Hindlimb muscle (tissue), 1 donor: ENCODE measurements around the gene ASIC5. TPM values are rescaled to one million over a fixed set of nuclear protein-coding genes. Genes with fewer than 3 reads are reported as not detected.
"Not testable (repeated sequence)": the region's sequence is repeated elsewhere in the genome, so short reads cannot be mapped to it uniquely, and the experiment has no call there.

Experiments
- DNase-seq: peaks from one replicate; pipeline ENCODE4 v3.0.0-alpha.2; 2013
- polyA plus RNA-seq: library from polyadenylated mRNA; unstranded; fragments of 120-200 nt; gene quantifications from one replicate; pipeline ENCODE4 v1.2.1, GENCODE V29; 2013; ENCODE audit not compliant: insufficient read length

The ASIC5 gene
- polyA plus RNA-seq, 1 donor: not detected

GRCh38 chr4:155799794-155800123, 66.3 kb downstream of the ASIC5 start:
- DNase-seq: no peak

- DNase-seq: no peak
Measured at GRCh38 chr4:155799116-155799793, 66.8 kb downstream of the ASIC5 start.

GRCh38 chr4:155797581-155797980, 68.5 kb downstream of the ASIC5 start:
- DNase-seq: not testable (repeated sequence)

- DNase-seq: no peak
Measured at GRCh38 chr4:155795991-155796390, 70.1 kb downstream of the ASIC5 start.

- DNase-seq: no peak
Measured at GRCh38 chr4:155794589-155795236, 71.4 kb downstream of the ASIC5 start.

GRCh38 chr4:155789982-155790381, 76.1 kb downstream of the ASIC5 start:
- no peak for DNase-seq

GRCh38 chr4:155789391-155789790, 76.7 kb downstream of the ASIC5 start:
- DNase-seq: no peak

- no peak for DNase-seq
Measured at GRCh38 chr4:155787113-155787710, 78.9 kb downstream of the ASIC5 start.

GRCh38 chr4:155785828-155786227, 80.2 kb downstream of the ASIC5 start:
- DNase-seq: no peak

- DNase-seq: no peak
Measured at GRCh38 chr4:155784637-155785036, 81.4 kb downstream of the ASIC5 start.

GRCh38 chr4:155781249-155781831, 84.7 kb downstream of the ASIC5 start:
- DNase-seq: no peak

GRCh38 chr4:155780775-155781174, 85.3 kb downstream of the ASIC5 start:
- DNase-seq: no peak

Other genes starting within 250 kb of the ASIC5 start
- gene GUCY1A1, start 199.4 kb downstream of the ASIC5 start, polyA plus RNA-seq: 11.5 TPM
- gene GUCY1B1, start 107.3 kb downstream of the ASIC5 start, polyA plus RNA-seq: 21.5 TPM
- gene TDO2, start 37.4 kb upstream of the ASIC5 start, polyA plus RNA-seq: not detected
- 24.0 TPM for gene CTSO, start 87.6 kb upstream of the ASIC5 start, polyA plus RNA-seq